ENCODE data around the gene RBM17.

Gene RBM17

DNA sequence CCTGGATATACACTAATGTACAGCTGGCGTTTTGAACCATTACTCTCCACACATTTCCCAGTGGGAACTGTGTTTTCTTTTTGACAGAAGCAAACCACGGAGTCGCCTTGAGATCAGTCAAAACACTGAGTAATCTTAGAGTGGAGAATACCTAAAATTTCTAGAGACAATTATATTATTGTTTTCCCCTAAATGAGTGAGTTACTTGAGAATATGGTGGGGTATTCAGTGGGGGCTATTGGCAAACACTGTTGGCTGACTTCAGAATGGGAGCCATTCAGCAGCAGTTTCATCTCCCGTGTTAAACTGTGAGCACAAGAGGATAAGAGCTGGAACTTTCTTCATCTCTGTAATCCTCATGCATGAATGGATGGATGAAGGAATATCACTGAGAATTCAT is 32.9 kb upstream of the RBM17 start:
- Histone ChIP-seq H2AFZ (no peak overlapping the region), H3K9ac (no peak overlapping the region), H3K27me3 (ENCODE audit: control insufficient read depth, insufficient read depth, low read length) (no peaks in the 10 kb centered on the region), H3K36me3 (ENCODE audit: control insufficient read depth, insufficient read depth, low read length) (no peaks in the 10 kb centered on the region), H3K4me2 (ENCODE audit: low read length) (no peak overlapping the region), H3K4me1 (peaks cover 5% of the 10 kb centered on the region), H3K79me2 (no peaks in the 10 kb centered on the region), H3K9me3 (ENCODE audit: control insufficient read depth, low read length) (no peaks in the 10 kb centered on the region), H3K27ac (no peak overlapping the region), H3K4me3 (ENCODE audit: low read depth, low read length) (no peak overlapping the region)
- TF ChIP-seq, protein P1, sequence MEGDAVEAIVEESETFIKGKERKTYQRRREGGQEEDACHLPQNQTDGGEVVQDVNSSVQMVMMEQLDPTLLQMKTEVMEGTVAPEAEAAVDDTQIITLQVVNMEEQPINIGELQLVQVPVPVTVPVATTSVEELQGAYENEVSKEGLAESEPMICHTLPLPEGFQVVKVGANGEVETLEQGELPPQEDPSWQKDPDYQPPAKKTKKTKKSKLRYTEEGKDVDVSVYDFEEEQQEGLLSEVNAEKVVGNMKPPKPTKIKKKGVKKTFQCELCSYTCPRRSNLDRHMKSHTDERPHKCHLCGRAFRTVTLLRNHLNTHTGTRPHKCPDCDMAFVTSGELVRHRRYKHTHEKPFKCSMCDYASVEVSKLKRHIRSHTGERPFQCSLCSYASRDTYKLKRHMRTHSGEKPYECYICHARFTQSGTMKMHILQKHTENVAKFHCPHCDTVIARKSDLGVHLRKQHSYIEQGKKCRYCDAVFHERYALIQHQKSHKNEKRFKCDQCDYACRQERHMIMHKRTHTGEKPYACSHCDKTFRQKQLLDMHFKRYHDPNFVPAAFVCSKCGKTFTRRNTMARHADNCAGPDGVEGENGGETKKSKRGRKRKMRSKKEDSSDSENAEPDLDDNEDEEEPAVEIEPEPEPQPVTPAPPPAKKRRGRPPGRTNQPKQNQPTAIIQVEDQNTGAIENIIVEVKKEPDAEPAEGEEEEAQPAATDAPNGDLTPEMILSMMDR (IDR thresholded peaks at IDR 0.05), result no peak

DNA sequence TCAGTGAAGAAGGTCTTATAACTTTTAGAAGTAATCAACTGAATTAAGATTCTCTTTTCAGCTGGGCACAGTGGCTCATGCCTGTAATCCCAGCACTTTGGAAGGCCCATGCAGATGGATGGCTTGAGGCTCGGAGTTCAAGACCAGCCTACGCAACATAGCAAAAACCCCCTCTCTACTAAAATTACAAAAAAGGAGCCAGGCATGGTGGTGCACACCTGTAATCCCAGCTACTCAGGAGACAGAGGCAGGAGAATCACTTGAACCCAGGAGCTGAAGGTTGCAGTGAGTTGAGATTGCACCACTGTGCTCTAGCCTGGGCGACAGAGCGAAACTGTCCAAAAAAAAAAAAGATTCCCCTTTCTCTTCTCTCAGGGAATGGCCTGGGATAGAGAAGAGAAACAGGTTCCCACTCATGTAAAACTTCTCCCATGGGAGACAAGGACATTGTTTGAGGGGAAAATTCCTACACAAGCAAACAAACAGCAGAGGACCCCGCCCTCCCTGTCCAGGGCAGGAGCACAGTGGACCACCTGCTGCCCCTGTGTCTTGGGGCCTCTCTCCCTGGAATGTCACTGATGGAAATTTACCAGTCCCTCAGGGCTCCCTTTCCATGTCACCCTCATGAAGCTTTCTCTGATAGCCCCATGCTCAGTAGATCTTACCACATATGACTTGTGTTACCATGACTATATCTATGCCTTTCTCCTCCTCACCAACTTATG is 32.3 kb upstream of the RBM17 start:
- no peaks in the 10 kb centered on the region for H3K9me3 ChIP-seq (ENCODE audit: control insufficient read depth, low read length)
- H3K27me3 ChIP-seq (ENCODE audit: control insufficient read depth, insufficient read depth, low read length), result no peaks in the 10 kb centered on the region
- H2AFZ ChIP-seq, result no peak overlapping the region
- peaks cover 5% of the 10 kb centered on the region for H3K4me1 ChIP-seq
- H3K79me2 ChIP-seq, result no peaks in the 10 kb centered on the region
- no peak overlapping the region for H3K4me3 ChIP-seq (ENCODE audit: low read depth, low read length)
- TF ChIP-seq, protein P1 (IDR thresholded peaks at IDR 0.05), result no peak
- H3K36me3 ChIP-seq (ENCODE audit: control insufficient read depth, insufficient read depth, low read length), result no peaks in the 10 kb centered on the region
- no peak overlapping the region for H3K4me2 ChIP-seq (ENCODE audit: low read length)
- H3K9ac ChIP-seq, result no peak overlapping the region
- H3K27ac ChIP-seq, result no peak overlapping the region

DNA sequence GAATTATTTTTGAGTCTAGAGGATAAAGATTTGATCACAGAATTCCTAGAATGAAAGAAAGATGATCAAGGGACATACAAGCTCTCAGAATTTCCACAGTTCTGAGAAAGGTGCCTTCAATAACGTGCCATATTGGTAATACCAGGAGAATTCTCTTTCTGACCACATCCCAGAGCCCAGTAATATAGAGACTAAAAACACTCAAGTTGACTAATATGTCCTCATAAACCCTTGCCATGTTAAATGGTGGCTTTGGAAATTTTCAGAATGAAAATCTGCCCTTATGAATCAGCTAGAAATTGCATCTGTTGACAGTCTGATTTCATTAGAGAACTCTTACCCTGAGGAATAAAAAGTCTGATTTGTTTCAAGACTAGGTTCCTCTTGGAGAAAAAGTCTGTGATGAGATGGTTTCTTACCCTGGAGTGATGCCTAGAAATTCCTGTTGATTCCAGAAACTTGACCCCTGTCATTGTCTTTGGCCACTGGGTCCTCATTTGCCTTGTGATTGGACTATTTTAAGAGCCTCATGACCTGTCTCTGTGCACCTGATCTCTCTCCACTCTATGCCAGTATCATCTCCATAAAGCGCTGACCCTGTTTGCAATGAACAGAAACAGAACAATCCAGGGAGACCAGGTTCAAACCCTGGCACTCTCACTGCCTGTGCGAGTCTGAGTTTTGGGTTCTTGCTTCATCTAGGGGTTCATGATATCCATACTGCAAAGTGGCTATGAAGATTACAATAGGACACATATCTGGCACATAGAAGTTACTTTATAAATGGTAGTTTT is 30.0 kb upstream of the RBM17 start:
- Histone ChIP-seq H3K9me3 (ENCODE audit: control insufficient read depth, low read length) (no peaks in the 10 kb centered on the region), H3K36me3 (ENCODE audit: control insufficient read depth, insufficient read depth, low read length) (no peaks in the 10 kb centered on the region), H3K9ac (no peak overlapping the region), H3K4me3 (ENCODE audit: low read depth, low read length) (no peak overlapping the region), H3K79me2 (no peaks in the 10 kb centered on the region), H3K4me2 (ENCODE audit: low read length) (no peak overlapping the region), H3K27ac (no peak overlapping the region), H3K27me3 (ENCODE audit: control insufficient read depth, insufficient read depth, low read length) (no peaks in the 10 kb centered on the region), H3K4me1 (peaks cover 2% of the 10 kb centered on the region), H2AFZ (no peak overlapping the region)
- TF ChIP-seq, protein P1 (IDR thresholded peaks at IDR 0.05), result no peak

DNA sequence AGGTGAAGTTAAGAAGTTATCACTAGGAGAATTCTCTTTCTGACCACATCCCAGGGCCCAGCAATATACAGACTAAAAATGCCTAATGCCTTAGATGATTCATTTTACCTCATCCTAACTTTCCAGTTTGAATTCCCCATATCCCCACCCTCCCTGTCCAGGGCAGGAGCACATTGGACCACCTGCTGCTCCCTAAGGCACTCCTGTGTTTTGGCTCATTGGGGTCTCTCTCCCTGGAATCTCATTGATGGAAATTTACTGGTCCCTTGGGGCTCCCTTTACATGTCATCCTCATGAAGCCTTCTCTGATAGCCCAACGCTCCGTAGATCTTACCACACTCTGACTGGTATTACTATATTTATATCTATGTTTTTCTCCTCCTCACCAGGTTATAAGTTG is 29.3 kb upstream of the RBM17 start:
- Histone ChIP-seq H3K79me2 (no peaks in the 10 kb centered on the region), H3K27ac (no peak overlapping the region), H3K9me3 (ENCODE audit: control insufficient read depth, low read length) (no peaks in the 10 kb centered on the region), H3K27me3 (ENCODE audit: control insufficient read depth, insufficient read depth, low read length) (no peaks in the 10 kb centered on the region), H2AFZ (no peak overlapping the region), H3K4me3 (ENCODE audit: low read depth, low read length) (no peak overlapping the region), H3K36me3 (ENCODE audit: control insufficient read depth, insufficient read depth, low read length) (no peaks in the 10 kb centered on the region), H3K4me1 (no peaks in the 10 kb centered on the region), H3K4me2 (ENCODE audit: low read length) (no peak overlapping the region), H3K9ac (no peak overlapping the region)
- TF ChIP-seq, protein P1 (IDR thresholded peaks at IDR 0.05), result no peak

Data from parathyroid adenoma (tissue), 2 donors.